Lung (tissue), 12 donors: ENCODE results near the gene ZNF23. TPM values are rescaled to one million over a fixed set of nuclear protein-coding genes. Genes with fewer than 3 reads are reported as not detected.

Experiments
- ATAC-seq: fragments of 200-7000 bp; cut with Tn5 transposase; one replicate; pipeline ENCODE4 v1.9.1; 2020; ENCODE audit warnings: moderate number of reproducible peaks; ENCODE audit not compliant: insufficient read depth, low FRiP score
- DNase-seq, 3 donors: peaks; one replicate each; pipeline ENCODE4 v3.0.0-alpha.2; 2013 to 2017
- H3K27ac ChIP-seq, 2 donors: one replicate each; pipeline ENCODE4 v1.5.1; 2013; ENCODE audit warnings: mild to moderate bottlenecking in 2 of 2, moderate library complexity in 2 of 2, control low read depth in 1 of 2, inconsistent platforms in 1 of 2, low read depth in 1 of 2, low read length in 1 of 2
- H3K27me3 ChIP-seq, 3 donors: one replicate each; pipeline ENCODE4 v1.5.1; 2013; ENCODE audit warnings: low read length in 2 of 3; ENCODE audit not compliant: control insufficient read depth in 3 of 3, insufficient read depth in 3 of 3
- H3K36me3 ChIP-seq, 4 donors: one replicate each; pipeline ENCODE4 v1.5.1; 2013; ENCODE audit warnings: low read length in 4 of 4, mild to moderate bottlenecking in 1 of 4, moderate library complexity in 1 of 4; ENCODE audit not compliant: control insufficient read depth in 4 of 4, insufficient read depth in 4 of 4
- H3K4me1 ChIP-seq, 5 donors: one replicate each; pipeline ENCODE4 v1.5.1; 2013; ENCODE audit warnings: low read length in 5 of 5, mild to moderate bottlenecking in 2 of 5, moderate library complexity in 1 of 5; ENCODE audit not compliant: control insufficient read depth in 5 of 5, insufficient read depth in 5 of 5
- H3K4me3 ChIP-seq: one replicate; pipeline ENCODE4 v1.5.1; 2013; ENCODE audit warnings: mild to moderate bottlenecking, control low read depth, moderate library complexity
- H3K9ac ChIP-seq, 2 donors: one replicate each; pipeline ENCODE4 v1.5.1; 2013; ENCODE audit warnings: low read length in 2 of 2, control low read depth in 1 of 2; ENCODE audit not compliant: insufficient read depth in 1 of 2
- H3K9me3 ChIP-seq, 4 donors: one replicate each; pipeline ENCODE4 v1.5.1; 2013; ENCODE audit warnings: low read length in 3 of 4, mild to moderate bottlenecking in 1 of 4, moderate library complexity in 1 of 4; ENCODE audit not compliant: control insufficient read depth in 4 of 4, insufficient read depth in 3 of 4
- CTCF ChIP-seq: IDR thresholded peaks from 2 replicates; pipeline ENCODE4 v1.5.1; 2012; ENCODE audit warnings: mild to moderate bottlenecking; ENCODE audit errors: control extremely low read depth, extremely low read depth
- WGBS, 2 donors: extraction: QIAGEN DNeasy Blood & Tissue Kit; methylation state at CpG; one replicate each; pipeline ENCODE4 v1.1.7; 2013; 5-methylcytosine and 5-hydroxymethylcytosine counted together
- polyA plus RNA-seq, 2 donors: library from polyadenylated mRNA; stranded (reverse); fragments of 200-250 nt; gene quantifications; one replicate each; pipeline ENCODE4 v1.2.1, GENCODE V29; 2013
- total RNA-seq, 2 donors: library from RNA; depleted of rRNA in 1 of 2; stranded (reverse); fragments of >200 nt in 1 of 2; gene quantifications; one replicate each; pipeline ENCODE4 v1.2.1, GENCODE V29; 2014 to 2021
- donor health status: control.
- donor health status: control.
- donor health status: Bipolar disorder and iron deficiency.
- donor health status: healthy.
- donor health status: DM: yes; HTN: yes; CAD: no.

Gene ZNF23
- total and polyA plus RNA-seq, 4 donors, result 4.9 to 14.5 (median 10.9) TPM

GRCh38 chr16:71501547-71501946, 39.5 kb upstream of the ZNF23 start:
- no peak overlapping the region for H3K4me3 ChIP-seq
- DNase-seq (no peak), ATAC-seq (no peak)
- H3K27me3 ChIP-seq, result no peaks in the 10 kb centered on the region
- H3K36me3 ChIP-seq, result no peaks in the 10 kb centered on the region
- H3K4me1 ChIP-seq, result no peaks in the 10 kb centered on the region
- H3K27ac ChIP-seq, result no peak overlapping the region
- no peak for TF ChIP-seq CTCF
- no peaks in the 10 kb centered on the region for H3K9me3 ChIP-seq
- WGBS, 2 donors, result 59 to 63% methylated on average over 3 of the region's 3 CpGs
- H3K9ac ChIP-seq, result no peak overlapping the region

- WGBS, 2 donors, result 83 to 87% methylated on average over 2 of the region's 2 CpGs
- no peak overlapping the region for H3K27ac ChIP-seq
- ATAC-seq, result no peak
- H3K27me3 ChIP-seq, result no peaks in the 10 kb centered on the region
- no peak overlapping the region for H3K4me3 ChIP-seq
- H3K9ac ChIP-seq, result no peak overlapping the region
- no peaks in the 10 kb centered on the region for H3K4me1 ChIP-seq
- DNase-seq, result no peak
- no peaks in the 10 kb centered on the region for H3K36me3 ChIP-seq
- no peak for TF ChIP-seq CTCF
- H3K9me3 ChIP-seq, result no peaks in the 10 kb centered on the region
These were observed 38.9 kb upstream of the ZNF23 start for GRCh38 chr16:71500964-71501363.

GRCh38 chr16:71499775-71500364, 37.8 kb upstream of the ZNF23 start:
- no peaks in the 10 kb centered on the region for H3K36me3 ChIP-seq
- WGBS, 2 donors, result 0 to 2% methylated on average over 3 of the region's 3 CpGs
- peak; percentile 80 for TF ChIP-seq CTCF
- no peak overlapping the region for H3K27ac ChIP-seq
- DNase-seq, result peak; percentile 52 to 70 (median 65)
- no peaks in the 10 kb centered on the region for H3K4me1 ChIP-seq
- H3K4me3 ChIP-seq, result no peak overlapping the region
- H3K9me3 ChIP-seq, result no peaks in the 10 kb centered on the region
- no peak overlapping the region for H3K9ac ChIP-seq
- ATAC-seq, result peak; percentile 62
- H3K27me3 ChIP-seq, result no peaks in the 10 kb centered on the region

GRCh38 chr16:71498031-71498430, 36.0 kb upstream of the ZNF23 start:
- WGBS, 2 donors, result 88 to 91% methylated on average over 3 of the region's 3 CpGs
- ATAC-seq (no peak), DNase-seq (no peak)
- Histone ChIP-seq H3K27me3 (no peaks in the 10 kb centered on the region), H3K4me1 (no peaks in the 10 kb centered on the region), H3K9ac (no peak overlapping the region), H3K4me3 (no peak overlapping the region), H3K36me3 (no peaks in the 10 kb centered on the region), H3K27ac (no peak overlapping the region), H3K9me3 (no peaks in the 10 kb centered on the region)
- no peak for TF ChIP-seq CTCF
